Measurements from ENCODE around the gene GATAD2B. TPM values are rescaled to one million over a fixed set of nuclear protein-coding genes. Genes with fewer than 3 reads are reported as not detected.
"Not testable (repeated sequence)": the region's sequence is repeated elsewhere in the genome, so short reads cannot be mapped to it uniquely, and the experiment has no call there.

The GATAD2B gene
- total RNA-seq, 1 donor from 2014 or later: 70.1 TPM

GRCh38 chr1:153903841-153904455, 18.8 kb downstream of the GATAD2B start:
- intact Hi-C loops (cut with micrococcal nuclease): no loop called here

- intact Hi-C loops (cut with micrococcal nuclease): no loop called here
These were observed 23.3 kb downstream of the GATAD2B start for GRCh38 chr1:153899509-153899908.

GRCh38 chr1:153895866-153896265, 26.9 kb downstream of the GATAD2B start:
- intact Hi-C loops (cut with micrococcal nuclease): not testable (repeated sequence)

- intact Hi-C loops (cut with micrococcal nuclease): not testable (repeated sequence)
These were observed 31.7 kb downstream of the GATAD2B start for GRCh38 chr1:153891042-153891441.

GRCh38 chr1:153888533-153888932, 34.2 kb downstream of the GATAD2B start:
- intact Hi-C loops (cut with micrococcal nuclease): loop anchor here (2.0 kb wide), 1 partner anchor 32 kb away; no protein-coding TSS in a partner anchor

GRCh38 chr1:153886127-153886526, 36.6 kb downstream of the GATAD2B start:
- intact Hi-C loops (cut with micrococcal nuclease): no loop called here

GRCh38 chr1:153883223-153883622, 39.5 kb downstream of the GATAD2B start:
- intact Hi-C loops (cut with micrococcal nuclease): no loop called here

GRCh38 chr1:153882296-153882912, 40.4 kb downstream of the GATAD2B start:
- intact Hi-C loops (cut with micrococcal nuclease): no loop called here

- intact Hi-C loops (cut with micrococcal nuclease): no loop called here
These were observed 41.0 kb downstream of the GATAD2B start for GRCh38 chr1:153881751-153882150.

- intact Hi-C loops (cut with micrococcal nuclease): no loop called here
These were observed 41.8 kb downstream of the GATAD2B start for GRCh38 chr1:153880962-153881361.

- intact Hi-C loops (cut with micrococcal nuclease): no loop called here
These were observed 42.7 kb downstream of the GATAD2B start for GRCh38 chr1:153880024-153880423.

GRCh38 chr1:153877112-153877511, 45.7 kb downstream of the GATAD2B start:
- intact Hi-C loops (cut with micrococcal nuclease): no loop called here

GRCh38 chr1:153872934-153873333, 49.8 kb downstream of the GATAD2B start:
- intact Hi-C loops (cut with micrococcal nuclease): no loop called here

GRCh38 chr1:153872331-153872730, 50.4 kb downstream of the GATAD2B start:
- intact Hi-C loops (cut with micrococcal nuclease): no loop called here

- intact Hi-C loops (cut with micrococcal nuclease): loop anchor here (5.0 kb wide), 1 partner anchor 53 kb away; the partner anchor contains the start of gene GATAD2B
These were observed 53.3 kb downstream of the GATAD2B start for GRCh38 chr1:153869486-153869885.

GRCh38 chr1:153866045-153866850, 56.5 kb downstream of the GATAD2B start:
- intact Hi-C loops (cut with micrococcal nuclease): loop anchor here (5.0 kb wide), 1 partner anchor 56 kb away; the partner anchor contains the start of gene GATAD2B

- intact Hi-C loops (cut with micrococcal nuclease): no loop called here
These were observed 62.5 kb downstream of the GATAD2B start for GRCh38 chr1:153860285-153860684.

- intact Hi-C loops (cut with micrococcal nuclease): no loop called here
These were observed 65.3 kb downstream of the GATAD2B start for GRCh38 chr1:153857505-153857904.

GRCh38 chr1:153856763-153857162, 66.0 kb downstream of the GATAD2B start:
- intact Hi-C loops (cut with micrococcal nuclease): no loop called here

GRCh38 chr1:153852170-153852569, 70.6 kb downstream of the GATAD2B start:
- intact Hi-C loops (cut with micrococcal nuclease): no loop called here

GRCh38 chr1:153849487-153850185, 73.1 kb downstream of the GATAD2B start:
- intact Hi-C loops (cut with micrococcal nuclease): no loop called here
